Measurements from ENCODE around the gene SPOCK1. TPM values are rescaled to one million over a fixed set of nuclear protein-coding genes. Genes with fewer than 3 reads are reported as not detected.

The SPOCK1 gene
- total and polyA plus RNA-seq, 12 donors, result 13.7 to 70.3 (median 28.6) TPM

GRCh38 chr5:137341831-137342230 is 157.3 kb downstream of the SPOCK1 start:
- TF ChIP-seq, protein P1, sequence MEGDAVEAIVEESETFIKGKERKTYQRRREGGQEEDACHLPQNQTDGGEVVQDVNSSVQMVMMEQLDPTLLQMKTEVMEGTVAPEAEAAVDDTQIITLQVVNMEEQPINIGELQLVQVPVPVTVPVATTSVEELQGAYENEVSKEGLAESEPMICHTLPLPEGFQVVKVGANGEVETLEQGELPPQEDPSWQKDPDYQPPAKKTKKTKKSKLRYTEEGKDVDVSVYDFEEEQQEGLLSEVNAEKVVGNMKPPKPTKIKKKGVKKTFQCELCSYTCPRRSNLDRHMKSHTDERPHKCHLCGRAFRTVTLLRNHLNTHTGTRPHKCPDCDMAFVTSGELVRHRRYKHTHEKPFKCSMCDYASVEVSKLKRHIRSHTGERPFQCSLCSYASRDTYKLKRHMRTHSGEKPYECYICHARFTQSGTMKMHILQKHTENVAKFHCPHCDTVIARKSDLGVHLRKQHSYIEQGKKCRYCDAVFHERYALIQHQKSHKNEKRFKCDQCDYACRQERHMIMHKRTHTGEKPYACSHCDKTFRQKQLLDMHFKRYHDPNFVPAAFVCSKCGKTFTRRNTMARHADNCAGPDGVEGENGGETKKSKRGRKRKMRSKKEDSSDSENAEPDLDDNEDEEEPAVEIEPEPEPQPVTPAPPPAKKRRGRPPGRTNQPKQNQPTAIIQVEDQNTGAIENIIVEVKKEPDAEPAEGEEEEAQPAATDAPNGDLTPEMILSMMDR (IDR thresholded peaks at IDR 0.05), result no peak
- H3K4me3 ChIP-seq, result no peak overlapping the region
- no peak overlapping the region for H3K27ac ChIP-seq
- peaks cover 0 to 31% (median 12%) of the 10 kb centered on the region in 9 donors for H3K4me1 ChIP-seq
- H3K36me3 ChIP-seq, result no peaks in the 10 kb centered on the region
- WGBS, 2 donors, result 78 to 81% methylated on average over 8 of the region's 8 CpGs
- intact Hi-C loops (cut with DNase I), result loop anchor here in 3 of 10 donors (10.0 kb wide), 3 partner anchors 153 to 263 kb away; partner anchors contain the start of gene SPOCK1 (in 1 of the 3)
- DNase-seq (no peak), ATAC-seq (no peak)
- H3K27me3 ChIP-seq, result no peaks in the 10 kb centered on the region
- no peaks in the 10 kb centered on the region for H3K9me3 ChIP-seq

- TF ChIP-seq, protein P1 (IDR thresholded peaks at IDR 0.05), result no peak
- Histone ChIP-seq H3K27ac (no peak overlapping the region), H3K4me1 (peaks cover 0 to 38% (median 17%) of the 10 kb centered on the region in 9 donors), H3K36me3 (no peaks in the 10 kb centered on the region), H3K27me3 (no peaks in the 10 kb centered on the region), H3K4me3 (no peak overlapping the region), H3K9me3 (no peaks in the 10 kb centered on the region)
- 84 to 92% methylated on average over 4 of the region's 4 CpGs for WGBS, 2 donors
- ATAC-seq, result no peak
- DNase-seq, result no peak
- intact Hi-C loops (cut with DNase I), result loop anchor here in 3 of 10 donors (10.0 kb wide), 3 partner anchors 154 to 264 kb away; partner anchors contain the start of gene SPOCK1 (in 1 of the 3)
Measured at GRCh38 chr5:137340881-137341280, 158.2 kb downstream of the SPOCK1 start.

DNA sequence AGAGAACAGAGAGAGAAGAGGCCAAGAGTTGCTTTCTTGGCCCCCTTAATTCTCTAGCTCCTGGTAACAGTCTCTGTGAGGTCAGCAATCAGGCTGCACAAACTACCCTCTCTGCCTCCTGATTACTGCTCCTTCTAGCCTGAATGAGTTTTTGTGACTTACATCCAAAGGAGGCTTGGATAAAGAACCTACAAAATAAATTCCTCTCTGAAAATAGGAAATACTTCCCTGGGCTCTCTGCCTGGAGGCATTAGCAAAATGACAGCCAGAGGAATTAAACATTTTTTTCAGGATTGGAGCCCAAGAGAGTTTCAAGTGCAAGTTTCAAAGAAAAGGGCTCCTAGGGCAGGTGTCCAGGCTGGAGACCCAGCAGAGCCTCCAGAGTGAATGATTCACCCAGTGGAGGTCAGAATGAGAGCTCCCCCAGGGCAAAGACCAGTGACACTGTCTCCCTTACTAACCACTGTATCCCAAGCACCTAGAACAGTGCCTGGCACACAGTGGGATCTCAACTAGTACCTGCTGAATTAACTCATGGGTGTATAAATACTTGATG is 162.5 kb downstream of the SPOCK1 start:
- intact Hi-C loops (cut with DNase I), result loop anchor here in 1 of 10 donors (5.0 kb wide), 1 partner anchor 266 kb away; no protein-coding TSS in a partner anchor
- ATAC-seq (no peak), DNase-seq (no peak)
- Histone ChIP-seq H3K36me3 (no peaks in the 10 kb centered on the region), H3K27ac (no peak overlapping the region), H3K27me3 (no peaks in the 10 kb centered on the region), H3K9me3 (no peaks in the 10 kb centered on the region), H3K4me3 (no peak overlapping the region), H3K4me1 (peaks cover 0 to 25% (median 0%) of the 10 kb centered on the region in 9 donors)
- TF ChIP-seq, protein P1 (IDR thresholded peaks at IDR 0.05), result no peak

GRCh38 chr5:137336161-137336560 is 163.0 kb downstream of the SPOCK1 start:
- H3K27me3 ChIP-seq, result no peaks in the 10 kb centered on the region

More at GRCh38 chr5:137336161-137336560, 163.0 kb downstream of the SPOCK1 start:
- Histone ChIP-seq H3K36me3 (no peaks in the 10 kb centered on the region), H3K9me3 (no peaks in the 10 kb centered on the region), H3K4me3 (no peak overlapping the region), H3K27ac (no peak overlapping the region), H3K4me1 (peaks cover 0 to 25% (median 0%) of the 10 kb centered on the region in 9 donors)
- DNase-seq (no peak), ATAC-seq (no peak)
- TF ChIP-seq, protein P1 (IDR thresholded peaks at IDR 0.05), result no peak
- intact Hi-C loops (cut with DNase I), result loop anchor here in 1 of 10 donors (5.0 kb wide), 1 partner anchor 266 kb away; no protein-coding TSS in a partner anchor
- 61 to 83% methylated on average over 1 of the region's 1 CpG for WGBS, 2 donors
